H1 (cell line): ENCODE data around the gene COL5A1. TPM values are rescaled to one million over a fixed set of nuclear protein-coding genes. Genes with fewer than 3 reads are reported as not detected.

Experiments used
- CBX5 ChIP-seq: fragments of 300-800, 300-1000 bp; sonication (generic); IDR thresholded peaks from 2 replicates; pipeline ENCODE4 v1.7.1; 2016; ENCODE audit warnings: antibody characterized with exemption, low read length, low read depth
- CTCF ChIP-seq, 3 experiments: IDR thresholded peaks; 1 replicate in 2 of 3; 2 replicates in 1 of 3; pipeline versions ENCODE4 v1.5.1 to v1.6.1; 2011; ENCODE audit warnings: low read length in 3 of 3, mild to moderate bottlenecking in 3 of 3, inconsistent platforms in 2 of 3, low read depth in 1 of 3, moderate library complexity in 1 of 3; ENCODE audit not compliant: insufficient read depth in 1 of 3; ENCODE audit errors: control extremely low read depth in 1 of 3
- TAF1 ChIP-seq: IDR thresholded peaks from 2 replicates; pipeline ENCODE4 v1.6.1; 2011; ENCODE audit warnings: mild to moderate bottlenecking, low read depth, low read length
- polyA plus RNA-seq, 7 experiments: library from polyadenylated mRNA; depleted of rRNA in 3 of 7; stranded (reverse) in 5 of 7; unstranded in 2 of 7; fragments of >200 nt in 5 of 7; fragments of 200-250 nt in 2 of 7; gene quantifications; 1 replicate in 5 of 7; 2 replicates in 1 of 7; 4 replicates in 1 of 7; pipeline versions ENCODE4 v1.2.1 to v1.2.3, GENCODE V29; 2011 to 2013; ENCODE audit warnings: missing spikeins in 2 of 7, mixed read lengths in 2 of 7
- total RNA-seq: library from RNA; stranded (reverse); fragmentation: NEBNext Ultra II Directional; extraction: Animal tissue kit (Norgen Biotek cat#: 25700); gene quantifications from 2 replicates; pipeline ENCODE4 v1.2.1, GENCODE V29; 2021

Gene COL5A1
- total and polyA plus RNA-seq, 2 of the 8 experiments (the other 6 are each of a cell fraction or from before 2014, with no cell fraction given) = 3.8 to 12.0 TPM

- TF ChIP-seq CTCF (IDR thresholded peaks at IDR 0.05; ENCODE audit: control extremely low read depth in 1 of 3, insufficient read depth in 1 of 3, low read depth in 1 of 3, low read length in 3 of 3) = no peak
- TF ChIP-seq CBX5 = no peak
- no peak for TF ChIP-seq TAF1
Measured at GRCh38 chr9:134691695-134692572, 50.3 kb downstream of the COL5A1 start (continued).
